Heart left ventricle (tissue), 13 donors: ENCODE measurements around the gene TBL1X.

Source experiments
- POLR2A ChIP-seq, 2 donors: fragments of 450-650 bp; IDR thresholded peaks; one replicate each; pipeline ENCODE4 v1.6.1; 2017; ENCODE audit warnings: antibody characterized with exemption in 2 of 2, mild to moderate bottlenecking in 2 of 2, moderate library complexity in 2 of 2
- TF ChIP-seq, protein P1 (sequence below), 12 donors: fragments of 200-600 bp; sonication (generic) in 4 of 12; IDR thresholded peaks; one replicate each; pipeline versions ENCODE4 v1.5.0 to v1.8.0; 2018 to 2022; ENCODE audit warnings: antibody characterized with exemption in 12 of 12, mild to moderate bottlenecking in 5 of 12
- donor health status: ischemic (EF 13 %, LVEDD 7.1; RV severe dilation, severe dysfunction).
- donor health status: DM: no; HTN: yes; CAD: no.
- donor health status: DM: no; HTN: no; CAD: no.
- donor health status: ischemic (EF 25% LVEDD 6.9; RV normal size, moderate dysfunction).
- donor health status: ischemic (EF 25% LVEDD 5.7; RV mildly dilated, moderate dysfunction).
- donor health status: ischemic (EF 35%, LVEDD 5.7; RV mildly dilated, moderate dysfunction).
- donor health status: nonischemic (EF 11% LVEDD 7.7; RV severe dilation, severe dysfunction).
- donor health status: DM: yes; HTN: yes; CAD: no.
- donor health status: PGD.
- donor health status: ischemic (EF 29% LVEDD 5.4; RV normal size, mild dysfunction).
- donor health status: nonischemic (EF 23%, LVEDD 6.1; RV moderate dilation, normal function).

DNA sequence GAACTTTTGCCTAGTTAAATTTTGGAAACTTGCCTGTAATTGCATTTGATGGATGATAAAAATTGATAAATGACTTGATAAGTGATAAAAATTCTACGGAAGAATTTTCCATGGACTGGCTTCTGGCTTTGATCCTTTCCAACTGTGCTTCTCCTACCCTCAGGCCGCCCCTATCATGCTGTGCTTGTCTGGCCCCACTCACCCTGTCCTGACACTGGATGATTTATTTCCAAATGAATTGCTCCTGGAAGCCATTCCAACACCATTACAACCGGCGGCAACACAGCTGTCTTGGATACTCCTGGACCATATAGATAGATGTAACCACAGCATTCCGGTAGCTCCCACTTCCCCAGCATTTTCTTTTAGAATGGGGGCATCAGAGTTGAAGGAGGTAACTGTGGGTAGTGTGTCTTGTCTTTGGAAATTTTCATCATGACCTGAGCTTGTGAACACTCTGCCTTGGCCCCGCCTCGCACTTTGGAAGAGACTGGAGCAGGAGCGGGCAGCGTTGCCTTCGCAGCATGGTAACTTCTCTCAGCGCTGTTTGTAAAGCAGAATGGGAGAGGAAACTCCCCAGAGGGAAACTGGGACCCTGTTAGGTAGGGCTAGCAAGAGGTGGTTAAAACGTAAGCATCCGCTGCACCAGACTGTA is 77.4 kb downstream of the TBL1X start:
- TF ChIP-seq POLR2A (IDR thresholded peaks at IDR 0.05), result no peak
- TF ChIP-seq, protein P1, sequence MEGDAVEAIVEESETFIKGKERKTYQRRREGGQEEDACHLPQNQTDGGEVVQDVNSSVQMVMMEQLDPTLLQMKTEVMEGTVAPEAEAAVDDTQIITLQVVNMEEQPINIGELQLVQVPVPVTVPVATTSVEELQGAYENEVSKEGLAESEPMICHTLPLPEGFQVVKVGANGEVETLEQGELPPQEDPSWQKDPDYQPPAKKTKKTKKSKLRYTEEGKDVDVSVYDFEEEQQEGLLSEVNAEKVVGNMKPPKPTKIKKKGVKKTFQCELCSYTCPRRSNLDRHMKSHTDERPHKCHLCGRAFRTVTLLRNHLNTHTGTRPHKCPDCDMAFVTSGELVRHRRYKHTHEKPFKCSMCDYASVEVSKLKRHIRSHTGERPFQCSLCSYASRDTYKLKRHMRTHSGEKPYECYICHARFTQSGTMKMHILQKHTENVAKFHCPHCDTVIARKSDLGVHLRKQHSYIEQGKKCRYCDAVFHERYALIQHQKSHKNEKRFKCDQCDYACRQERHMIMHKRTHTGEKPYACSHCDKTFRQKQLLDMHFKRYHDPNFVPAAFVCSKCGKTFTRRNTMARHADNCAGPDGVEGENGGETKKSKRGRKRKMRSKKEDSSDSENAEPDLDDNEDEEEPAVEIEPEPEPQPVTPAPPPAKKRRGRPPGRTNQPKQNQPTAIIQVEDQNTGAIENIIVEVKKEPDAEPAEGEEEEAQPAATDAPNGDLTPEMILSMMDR (IDR thresholded peaks at IDR 0.05), result no peak
